Measurements from ENCODE around the gene CAPN5. TPM values are rescaled to one million over a fixed set of nuclear protein-coding genes. Genes with fewer than 3 reads are reported as not detected.

CAPN5 gene
- total and polyA plus RNA-seq, 2 of the 8 experiments (the other 6 are each of a cell fraction or from before 2014, with no cell fraction given) = 21.5 to 22.4 TPM

GRCh38 chr11:77142091-77142975 is 75.6 kb downstream of the CAPN5 start:
- H3K18ac ChIP-seq (ENCODE audit: extremely low read depth, low read length) = no peak overlapping the region
- no peak overlapping the region for H3K27ac ChIP-seq (ENCODE audit: low read depth, low read length)
- FAIRE-seq (no peak), DNase-seq (ENCODE audit: low read depth in 1 of 2, low spot score in 2 of 2) (no peak)
- no peaks in the 10 kb centered on the region for H3K79me2 ChIP-seq (ENCODE audit: control insufficient read depth in 1 of 2, insufficient read depth in 2 of 2, low read length in 2 of 2)
- H2BK15ac ChIP-seq (ENCODE audit: low read length) = no peak overlapping the region
- no peak overlapping the region for H2AFZ ChIP-seq (ENCODE audit: low read length)
- H3K4me2 ChIP-seq (ENCODE audit: insufficient read depth in 1 of 2, low read depth in 2 of 2, low read length in 2 of 2) = no peak overlapping the region
- H3K27me3 ChIP-seq (replicated peaks in 1 of 4; ENCODE audit: control insufficient read depth in 3 of 4, extremely low read depth in 1 of 4, insufficient read depth in 3 of 4, low read length in 3 of 4) = peaks cover 0 to 2% (median 0%) of the 10 kb centered on the region in 4 experiments; a peak in 2 of 7 replicates
- H2BK20ac ChIP-seq (ENCODE audit: low read length) = no peak overlapping the region
- POLR2A ChIA-PET (ENCODE audit: partially characterized antibody) = interaction anchor here (0.7 to 0.8 kb wide), 2 partner anchors 32 to 76 kb away, joined by 3 read pairs; partner anchors contain the start of gene CAPN5
- no peak overlapping the region for H4K8ac ChIP-seq (ENCODE audit: extremely low read depth, insufficient read depth, low read length)
- H4K20me1 ChIP-seq (replicated peaks in 1 of 2; ENCODE audit: control insufficient read depth in 1 of 2, insufficient read depth in 2 of 2, low read length in 2 of 2) = no peaks in the 10 kb centered on the region
- H2BK5ac ChIP-seq (ENCODE audit: low read depth, low read length) = no peak overlapping the region
- 0 out of 2 replicates have a peak overlapping the region, but pooled peaks have one; percentile 30 for H2AK5ac ChIP-seq (ENCODE audit: low read depth, low read length)
- H3K79me1 ChIP-seq (ENCODE audit: low read depth, low read length) = no peaks in the 10 kb centered on the region
- H3K23ac ChIP-seq (ENCODE audit: insufficient read length) = no peak overlapping the region
- TF ChIP-seq, protein P1, sequence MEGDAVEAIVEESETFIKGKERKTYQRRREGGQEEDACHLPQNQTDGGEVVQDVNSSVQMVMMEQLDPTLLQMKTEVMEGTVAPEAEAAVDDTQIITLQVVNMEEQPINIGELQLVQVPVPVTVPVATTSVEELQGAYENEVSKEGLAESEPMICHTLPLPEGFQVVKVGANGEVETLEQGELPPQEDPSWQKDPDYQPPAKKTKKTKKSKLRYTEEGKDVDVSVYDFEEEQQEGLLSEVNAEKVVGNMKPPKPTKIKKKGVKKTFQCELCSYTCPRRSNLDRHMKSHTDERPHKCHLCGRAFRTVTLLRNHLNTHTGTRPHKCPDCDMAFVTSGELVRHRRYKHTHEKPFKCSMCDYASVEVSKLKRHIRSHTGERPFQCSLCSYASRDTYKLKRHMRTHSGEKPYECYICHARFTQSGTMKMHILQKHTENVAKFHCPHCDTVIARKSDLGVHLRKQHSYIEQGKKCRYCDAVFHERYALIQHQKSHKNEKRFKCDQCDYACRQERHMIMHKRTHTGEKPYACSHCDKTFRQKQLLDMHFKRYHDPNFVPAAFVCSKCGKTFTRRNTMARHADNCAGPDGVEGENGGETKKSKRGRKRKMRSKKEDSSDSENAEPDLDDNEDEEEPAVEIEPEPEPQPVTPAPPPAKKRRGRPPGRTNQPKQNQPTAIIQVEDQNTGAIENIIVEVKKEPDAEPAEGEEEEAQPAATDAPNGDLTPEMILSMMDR (IDR thresholded peaks at IDR 0.05; ENCODE audit: control extremely low read depth in 1 of 3, insufficient read depth in 1 of 3, low read depth in 1 of 3, low read length in 3 of 3) = peak in 1 of 3 experiments; percentile 17; a peak in 1 of 4 replicates
- TF ChIP-seq HDAC2 (IDR thresholded peaks at IDR 0.05; ENCODE audit: borderline replicate concordance in 1 of 2, low read depth in 2 of 2, low read length in 2 of 2) = no peak
- H2BK120ac ChIP-seq (replicated peaks; ENCODE audit: low read depth, low read length) = no peak overlapping the region
- no peak overlapping the region for H3K4me3 ChIP-seq (ENCODE audit: extremely low read depth in 1 of 4, insufficient read depth in 2 of 4, low read depth in 3 of 4, low read length in 4 of 4)
- H3K56ac ChIP-seq (replicated peaks; ENCODE audit: insufficient read length, low read depth, low read length) = no peak overlapping the region
- peaks cover 0 to 9% (median 3%) of the 10 kb centered on the region in 4 experiments; a peak in 5 of 7 replicates for H3K4me1 ChIP-seq (replicated peaks in 1 of 4; ENCODE audit: control insufficient read depth in 3 of 4, insufficient read depth in 4 of 4, low read length in 3 of 4)
- WGBS, 2 experiments (ENCODE audit: extremely low coverage in 1 of 2, insufficient coverage in 1 of 2, insufficient read length in 1 of 2, insufficient replicate concordance in 2 of 2, low coverage in 1 of 2, low lambda C conversion rate in 2 of 2, missing lambda C conversion rate in 1 of 2) = 91% methylated on average over 11 of the region's 11 CpGs; no CpG with 5 or more reads in 1 of the 2 experiments
- H3K14ac ChIP-seq (ENCODE audit: insufficient read length) = no peak overlapping the region
- H4K5ac ChIP-seq (ENCODE audit: insufficient read length, low read depth, low read length) = no peak overlapping the region
- no peak overlapping the region for H3K4ac ChIP-seq (replicated peaks; ENCODE audit: insufficient read length, low read depth, low read length)
- no peak overlapping the region for H2BK12ac ChIP-seq (ENCODE audit: low read depth, low read length)
- no peak overlapping the region for H3K9ac ChIP-seq (replicated peaks in 1 of 4; ENCODE audit: extremely low read depth in 1 of 4, low read depth in 3 of 4, low read length in 3 of 4)
- H4K91ac ChIP-seq (replicated peaks; ENCODE audit: insufficient read length, low read length) = peak overlapping the region; percentile 13
- H3K23me2 ChIP-seq (ENCODE audit: low read depth, low read length) = no peaks in the 10 kb centered on the region
- H3K36me3 ChIP-seq (ENCODE audit: control insufficient read depth in 2 of 4, insufficient read depth in 4 of 4, low read length in 3 of 4) = no peaks in the 10 kb centered on the region
- CTCF ChIA-PET (ENCODE audit: partially characterized antibody) = interaction anchor here (0.6 to 16.2 kb wide), 6 partner anchors 9 to 151 kb away, joined by 3 to 104 read pairs (median 6); partner anchors contain the start of gene MYO7A
- no peaks in the 10 kb centered on the region for H3K9me3 ChIP-seq (ENCODE audit: insufficient read depth in 2 of 2, low read depth in 1 of 2, low read length in 1 of 2)
